GM12878 (cell line): ENCODE measurements around the gene ZNF81. TPM values are rescaled to one million over a fixed set of nuclear protein-coding genes. Genes with fewer than 3 reads are reported as not detected.

ENCODE experiments used
- ATAC-seq: fragments of 200-7000 bp; cut with Tn5 transposase; 3 replicates; pipeline ENCODE4 v1.9.1; 2020; ENCODE audit warnings: mild to moderate bottlenecking, moderate library complexity
- BruUV-seq: library from RNA; stranded (reverse); fragments of 400-500 nt; replicated peaks from 2 replicates; lab custom pipeline; 2021; lab: Mats Ljungman, UMichigan
- CTCF ChIA-PET: fragments of 300-600 bp; sonication (Branson Sonifier 250); formaldehyde crosslinking; extraction: SDS; loops from one replicate; lab custom pipeline; 2021; ENCODE audit warnings: inconsistent platforms; lab: Yijun Ruan, JAX
- POLR2A ChIA-PET: fragments of 350-600 bp; formaldehyde crosslinking; extraction: SDS; loops from one replicate; lab custom pipeline; 2021; ENCODE audit warnings: inconsistent platforms; lab: Charles Lee
- RAD21 ChIA-PET: fragments of 300-600 bp; sonication (Branson Sonifier 250); formaldehyde crosslinking; loops from one replicate; lab custom pipeline; 2023; ENCODE audit warnings: antibody characterized with exemption; ENCODE audit not compliant: unreplicated experiment; lab: Charles Lee
- SMC1A ChIA-PET: fragments of 300-600 bp; sonication (Branson Sonifier 250); formaldehyde crosslinking; loops from one replicate; lab custom pipeline; 2023; ENCODE audit not compliant: unreplicated experiment, uncharacterized antibody; lab: Charles Lee
- DNase-seq: peaks from one replicate; pipeline ENCODE4 v3.0.0-alpha.2; 2011; ENCODE audit warnings: low read depth, low spot score
- FAIRE-seq: peaks from 3 replicates; lab custom pipeline; 2011; peaks lifted over from hg19 to GRCh38; lab: Jason Lieb, UNC
- H2AFZ ChIP-seq: 2 replicates; pipeline ENCODE4 v1.6.0; 2011; ENCODE audit warnings: low read depth, low read length, control low read depth; ENCODE audit not compliant: control insufficient read depth
- H3K27ac ChIP-seq: 2 replicates; pipeline ENCODE4 v1.5.1; 2011; ENCODE audit warnings: control low read depth; ENCODE audit not compliant: control insufficient read depth, insufficient read depth
- H3K27me3 ChIP-seq, 2 experiments: replicated peaks in 1 of 2; 2 replicates each; pipeline versions ENCODE4 v1.6.0 to v1.6.1; 2011; ENCODE audit warnings: low read length in 1 of 2; ENCODE audit not compliant: control insufficient read depth in 2 of 2, insufficient read depth in 2 of 2
- H3K36me3 ChIP-seq, 2 experiments: 2 replicates each; pipeline ENCODE4 v1.5.1; 2011; ENCODE audit warnings: low read length in 1 of 2; ENCODE audit not compliant: control insufficient read depth in 2 of 2, insufficient read depth in 2 of 2
- H3K4me1 ChIP-seq: 2 replicates; pipeline ENCODE4 v1.6.1; 2011; ENCODE audit warnings: mild to moderate bottlenecking, low read length, moderate library complexity, mixed read lengths; ENCODE audit not compliant: control insufficient read depth, insufficient read depth
- H3K4me2 ChIP-seq: 2 replicates; pipeline ENCODE4 v1.6.0; 2011; ENCODE audit warnings: control low read depth; ENCODE audit not compliant: control insufficient read depth, insufficient read depth
- H3K4me3 ChIP-seq: fragments of 200-600 bp; sonication (generic); 2 replicates; pipeline ENCODE4 v1.5.1; 2016
- H3K79me2 ChIP-seq: 2 replicates; pipeline ENCODE4 v1.6.0; 2011; ENCODE audit warnings: low read length; ENCODE audit not compliant: control insufficient read depth, insufficient read depth
- H3K9ac ChIP-seq: 2 replicates; pipeline ENCODE4 v1.8.0; 2011; ENCODE audit warnings: low read length, control low read depth, mixed read lengths; ENCODE audit not compliant: control insufficient read depth, insufficient read depth
- H3K9me3 ChIP-seq: replicated peaks from 3 replicates; pipeline ENCODE4 v1.5.1; 2011; ENCODE audit warnings: mild to moderate bottlenecking, low read length; ENCODE audit not compliant: control insufficient read depth, insufficient read depth
- H4K20me1 ChIP-seq: 2 replicates; pipeline ENCODE4 v1.6.0; 2011; ENCODE audit not compliant: control insufficient read depth, insufficient read depth
- ATF3 ChIP-seq: IDR thresholded peaks from 2 replicates; pipeline ENCODE4 v1.6.1; 2011; ENCODE audit warnings: low read depth, mild to moderate bottlenecking, low read length, moderate library complexity, borderline replicate concordance; ENCODE audit errors: extremely low read depth
- CREM ChIP-seq: IDR thresholded peaks from 2 replicates; pipeline ENCODE4 v1.6.1; 2014; ENCODE audit warnings: antibody characterized with exemption, low read depth
- RELA ChIP-seq: fragments of 450-650 bp; IDR thresholded peaks from 2 replicates; pipeline ENCODE4 v1.8.0; 2014; ENCODE audit warnings: borderline replicate concordance; ENCODE audit not compliant: partially characterized antibody
- SMAD1 ChIP-seq: fragments of 450-650 bp; IDR thresholded peaks from 2 replicates; pipeline ENCODE4 v1.6.1; 2018; ENCODE audit warnings: mild to moderate bottlenecking, low read depth; ENCODE audit not compliant: partially characterized antibody
- SREBF1 ChIP-seq: IDR thresholded peaks from 2 replicates; pipeline ENCODE4 v1.6.1; 2012; ENCODE audit warnings: mild to moderate bottlenecking, low read length
- SRF ChIP-seq, 2 experiments: IDR thresholded peaks; 2 replicates each; pipeline ENCODE4 v1.6.1; 2011; ENCODE audit warnings: low read depth in 2 of 2, low read length in 2 of 2, mild to moderate bottlenecking in 1 of 2, moderate library complexity in 1 of 2
- ZNF24 ChIP-seq: fragments of 450-650 bp; IDR thresholded peaks from 2 replicates; pipeline ENCODE4 v1.6.1; 2017; ENCODE audit warnings: antibody characterized with exemption, mild to moderate bottlenecking
- WGBS: methylation state at CpG from one replicate; pipeline ENCODE4 v1.1.6; 2016; ENCODE audit warnings: low lambda C conversion rate; ENCODE audit not compliant: insufficient replicate concordance, insufficient coverage; ENCODE audit errors: missing lambda C conversion rate; 5-methylcytosine and 5-hydroxymethylcytosine counted together
- in situ Hi-C: fragments of 300-500 bp; cut with MboI; formaldehyde crosslinking; loops from 9 replicates; pipeline ENCODE4 v1.14.3; 2018; ENCODE audit warnings: mixed read lengths
- intact Hi-C: fragments of 100-400 bp; cut with micrococcal nuclease; formaldehyde crosslinking; loops from one replicate; pipeline ENCODE4 v1.14.2; 2022; ENCODE audit not compliant: unreplicated experiment
- polyA plus RNA-seq, 11 experiments: library from polyadenylated mRNA; depleted of rRNA in 4 of 11; unstranded in 6 of 11; stranded (reverse) in 5 of 11; fragments of >200 nt; fragmentation: Nextera tagmentation in 4 of 11; fragmentation: Illumina TruSeq in 1 of 11; extraction: Ambion mirVana in 4 of 11; extraction: Trizol in 1 of 11; gene quantifications; 1 replicate in 1 of 11; 2 replicates in 10 of 11; pipeline versions ENCODE4 v1.2.1 to v1.2.3, GENCODE V29; 2011 to 2016; ENCODE audit warnings: inconsistent platforms in 2 of 11, missing spikeins in 2 of 11, low read depth in 1 of 11
- total RNA-seq, 4 experiments: library from RNA; depleted of rRNA in 3 of 4; stranded (reverse); fragments of >200 nt in 3 of 4; fragmentation: Illumina TruSeq in 1 of 4; extraction: Trizol in 1 of 4; gene quantifications; 2 replicates each; pipeline versions ENCODE4 v1.2.1 to v1.2.3, GENCODE V29; 2013 to 2021

The ZNF81 gene
- total and polyA plus RNA-seq, 10 of the 15 experiments (the other 5 are each of a cell fraction or from before 2014, with no cell fraction given) = 3.4 to 7.2 (median 4.4) TPM

DNA sequence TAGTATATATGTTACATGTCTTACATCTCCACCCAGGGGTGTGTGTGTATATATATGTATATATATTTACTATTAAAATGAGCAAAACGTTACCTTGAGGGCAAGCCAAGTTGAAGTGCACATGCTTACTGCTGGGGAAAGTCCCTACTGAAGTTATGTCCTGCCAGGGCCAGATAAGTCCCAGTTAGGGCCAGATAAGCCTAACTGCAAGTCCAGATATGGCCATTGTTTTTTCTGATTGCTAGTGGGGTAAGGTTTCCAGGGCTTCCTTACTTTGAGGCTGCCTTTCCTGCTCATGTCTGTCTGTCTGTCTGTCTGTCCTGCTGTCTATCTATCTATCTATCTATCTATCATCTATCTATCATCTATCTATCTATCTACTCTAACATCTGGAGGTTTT lies 19.3 kb upstream of the ZNF81 start (continued):
- TF ChIP-seq ZNF24 (no peak), SRF (IDR thresholded peaks at IDR 0.05; ENCODE audit: low read depth in 2 of 2, low read length in 2 of 2) (no peak), RELA (no peak)

DNA sequence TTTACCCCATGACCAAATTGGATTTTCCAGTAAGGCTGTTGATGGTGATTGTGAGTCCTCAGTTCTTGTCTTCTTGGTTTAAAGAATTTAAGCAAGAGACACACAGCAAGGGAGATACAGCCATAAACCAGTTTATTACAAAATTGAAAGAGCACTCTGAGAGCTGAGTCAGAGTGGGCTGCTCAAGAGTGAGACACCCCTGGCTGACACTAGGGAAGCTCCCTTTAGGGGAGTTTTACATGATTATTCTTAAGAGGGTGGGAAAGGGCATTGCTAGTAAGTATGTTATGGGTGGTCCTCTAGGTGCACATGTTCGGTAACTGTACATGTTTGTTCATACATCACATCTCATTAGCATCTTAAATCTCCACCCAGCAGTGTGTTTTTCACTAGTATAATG lies 18.8 kb upstream of the ZNF81 start:
- POLR2A ChIA-PET = no interaction called here
- intact Hi-C loops = no loop called here

DNA sequence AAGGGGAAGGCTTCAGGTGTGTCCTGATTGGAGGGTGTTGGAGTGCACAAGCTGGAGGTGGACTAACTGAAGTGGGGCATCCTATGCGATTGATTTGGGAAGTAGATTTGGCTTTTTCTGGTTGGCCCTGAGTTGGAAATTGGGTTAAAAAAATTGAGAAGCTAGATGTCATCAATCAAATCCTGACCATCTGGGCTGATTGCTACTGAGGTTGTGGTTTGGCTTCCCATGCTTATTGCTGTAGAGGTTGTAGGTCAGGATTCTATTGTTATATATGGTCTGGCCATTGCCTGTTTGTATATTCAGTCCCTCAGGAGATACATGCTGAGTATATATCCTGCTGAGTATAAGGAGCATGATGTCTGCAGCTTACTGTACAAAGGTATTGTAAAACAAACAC lies 7.7 kb upstream of the ZNF81 start:
- no peak for TF ChIP-seq ATF3
- no peak for TF ChIP-seq CREM
- intact Hi-C loops = no loop called here
- WGBS = 60% methylated on average over 1 of the region's 1 CpG

More for the DNA sequence above, 18.8 kb upstream of the ZNF81 start:
- Histone ChIP-seq H3K27ac (no peak overlapping the region), H3K27me3 (no peaks in the 10 kb centered on the region), H3K9ac (no peak overlapping the region), H3K4me3 (no peak overlapping the region), H2AFZ (no peak overlapping the region), H3K4me2 (no peak overlapping the region), H3K79me2 (no peaks in the 10 kb centered on the region), H3K4me1 (no peaks in the 10 kb centered on the region), H3K36me3 (no peaks in the 10 kb centered on the region), H3K9me3 (peaks cover 4% of the 10 kb centered on the region; the same call in 1 of the 3 replicates), H4K20me1 (no peaks in the 10 kb centered on the region)
- FAIRE-seq (no peak), DNase-seq (no peak), ATAC-seq (no peak)
- in situ Hi-C loops = no loop called here
- WGBS = 70% methylated on average over 1 of the region's 1 CpG
- BruUV-seq = no TSS peak
- TF ChIP-seq SMAD1 (no peak), SREBF1 (no peak)
- ChIA-PET RAD21 (no interaction called here), CTCF (interaction anchor here (0.7 kb wide), 1 partner anchor 8 kb away, joined by 4 read pairs; no protein-coding TSS in a partner anchor), SMC1A (no interaction called here)

More for the DNA sequence above, 7.7 kb upstream of the ZNF81 start:
- ChIA-PET CTCF (interaction anchor here (1.3 to 6.4 kb wide), 2 partner anchors 18 to 199 kb away, joined by 3 to 65 read pairs; no protein-coding TSS in a partner anchor), SMC1A (interaction anchor here (0.8 to 2.2 kb wide), 3 partner anchors 9 to 198 kb away, joined by 4 to 5 read pairs (median 4); no protein-coding TSS in a partner anchor), POLR2A (no interaction called here), RAD21 (interaction anchor here (1.1 kb wide), 1 partner anchor 8 kb away, joined by 3 read pairs; no protein-coding TSS in a partner anchor)
- Histone ChIP-seq H3K4me2 (no peak overlapping the region), H3K4me3 (no peak overlapping the region), H3K4me1 (no peaks in the 10 kb centered on the region), H4K20me1 (no peaks in the 10 kb centered on the region), H3K27ac (no peak overlapping the region), H3K27me3 (no peaks in the 10 kb centered on the region), H3K36me3 (no peaks in the 10 kb centered on the region), H3K9ac (no peak overlapping the region), H3K79me2 (no peaks in the 10 kb centered on the region), H2AFZ (no peak overlapping the region), H3K9me3 (no peaks in the 10 kb centered on the region; the same call in 2 of the 3 replicates)
- no TSS peak for BruUV-seq
- FAIRE-seq (no peak), DNase-seq (no peak), ATAC-seq (no peak)
- in situ Hi-C loops = no loop called here
